SK-N-SH treated with all-trans-retinoic acid at 6 μM for 48 hours (cell line): ENCODE measurements around the gene HPS4.

Source experiments
- ATAC-seq: fragments of 200-7000 bp; cut with Tn5 transposase; 3 replicates; pipeline ENCODE4 v1.9.1; 2020; ENCODE audit warnings: mild to moderate bottlenecking, moderate library complexity
- ARNTL ChIP-seq: fragments of 450-650 bp; formaldehyde crosslinking; IDR thresholded peaks from 2 replicates; pipeline ENCODE4 v1.5.0; 2020; ENCODE audit warnings: low read depth, mild to moderate bottlenecking, moderate library complexity, borderline replicate concordance
- BACH2 ChIP-seq: fragments of 250-450 bp; sonication (Bioruptor Pico); IDR thresholded peaks from 2 replicates; pipeline ENCODE4 v1.9.0; 2021; ENCODE audit warnings: mild to moderate bottlenecking, borderline replicate concordance
- CSDC2 ChIP-seq: fragments of 250-450 bp; sonication (Bioruptor Pico); IDR thresholded peaks from 2 replicates; pipeline ENCODE4 v1.5.0; 2020; ENCODE audit warnings: mild to moderate bottlenecking, moderate library complexity
- GLIS3 ChIP-seq: fragments of 250-450 bp; sonication (Bioruptor Pico); IDR thresholded peaks from 2 replicates; pipeline ENCODE4 v1.5.0; 2020; ENCODE audit warnings: mild to moderate bottlenecking, moderate library complexity
- ISL1 ChIP-seq: fragments of 250-450 bp; sonication (Bioruptor Pico); IDR thresholded peaks from 2 replicates; pipeline ENCODE4 v2.1.2; 2022; ENCODE audit warnings: mild to moderate bottlenecking, moderate library complexity
- OSR1 ChIP-seq: fragments of 250-450 bp; sonication (Bioruptor Pico); IDR thresholded peaks from 2 replicates; pipeline ENCODE4 v1.8.0; 2022; ENCODE audit warnings: moderate library complexity, mild to moderate bottlenecking, inconsistent platforms
- PATZ1 ChIP-seq: fragments of 250-450 bp; sonication (Bioruptor Pico); IDR thresholded peaks from 2 replicates; pipeline ENCODE4 v1.8.0; 2020; ENCODE audit warnings: mild to moderate bottlenecking, moderate library complexity, borderline replicate concordance
- POU6F1 ChIP-seq: fragments of 250-450 bp; sonication (Bioruptor Pico); IDR thresholded peaks from 2 replicates; pipeline ENCODE4 v1.8.0; 2021; ENCODE audit warnings: low read depth, mild to moderate bottlenecking, moderate library complexity, borderline replicate concordance
- PPARA ChIP-seq: fragments of 250-450 bp; sonication (Bioruptor Pico); IDR thresholded peaks from 2 replicates; pipeline ENCODE4 v1.5.0; 2020; ENCODE audit warnings: mild to moderate bottlenecking, borderline replicate concordance
- RARB ChIP-seq: fragments of 250-450 bp; sonication (Bioruptor Pico); IDR thresholded peaks from 2 replicates; pipeline ENCODE4 v1.8.0; 2021; ENCODE audit warnings: mild to moderate bottlenecking, moderate library complexity
- SNAI2 ChIP-seq: fragments of 250-450 bp; sonication (Bioruptor Pico); IDR thresholded peaks from 2 replicates; pipeline ENCODE4 v1.5.0; 2020; ENCODE audit warnings: mild to moderate bottlenecking, moderate library complexity
- TCF4 ChIP-seq: fragments of 250-450 bp; sonication (Bioruptor Pico); IDR thresholded peaks from 2 replicates; pipeline ENCODE4 v1.8.0; 2021; ENCODE audit warnings: mild to moderate bottlenecking, moderate library complexity, borderline replicate concordance
- TOX ChIP-seq: fragments of 250-450 bp; sonication (Bioruptor Pico); IDR thresholded peaks from 2 replicates; pipeline ENCODE4 v1.8.0; 2021; ENCODE audit warnings: mild to moderate bottlenecking, moderate library complexity, borderline replicate concordance
- TSHZ2 ChIP-seq: fragments of 250-450 bp; sonication (Bioruptor Pico); IDR thresholded peaks from 2 replicates; pipeline ENCODE4 v1.5.0; 2020; ENCODE audit warnings: mild to moderate bottlenecking, moderate library complexity
- ZC3H10 ChIP-seq: fragments of 250-450 bp; sonication (Bioruptor Pico); IDR thresholded peaks from 2 replicates; pipeline ENCODE4 v1.5.1; 2021; ENCODE audit warnings: mild to moderate bottlenecking, moderate library complexity
- ZFP3 ChIP-seq: fragments of 250-450 bp; sonication (Bioruptor Pico); IDR thresholded peaks from 2 replicates; pipeline ENCODE4 v1.5.0; 2020; ENCODE audit warnings: mild to moderate bottlenecking, moderate library complexity
- ZNF565 ChIP-seq: fragments of 450-650 bp; formaldehyde crosslinking; conservative IDR thresholded peaks from 2 replicates; pipeline ENCODE4 v1.5.0; 2020; ENCODE audit warnings: low read depth, mild to moderate bottlenecking, moderate library complexity
- ZNF70 ChIP-seq: fragments of 450-650 bp; formaldehyde crosslinking; IDR thresholded peaks from 2 replicates; pipeline ENCODE4 v1.5.0; 2020; ENCODE audit warnings: mild to moderate bottlenecking, moderate library complexity
- ZNF8 ChIP-seq: fragments of 450-650 bp; formaldehyde crosslinking; IDR thresholded peaks from 2 replicates; pipeline ENCODE4 v1.5.0; 2020; ENCODE audit warnings: mild to moderate bottlenecking, moderate library complexity
- TF ChIP-seq, protein P1 (sequence below): fragments of 250-450 bp; sonication (Bioruptor Pico); IDR thresholded peaks from 2 replicates; pipeline ENCODE4 v1.5.1; 2021; ENCODE audit warnings: mild to moderate bottlenecking, moderate library complexity
- TF ChIP-seq, protein P2 (sequence below): fragments of 250-450 bp; sonication (Bioruptor Pico); IDR thresholded peaks from 2 replicates; pipeline ENCODE4 v1.5.1; 2020; ENCODE audit warnings: low read depth, mild to moderate bottlenecking, moderate library complexity

Gene HPS4

GRCh38 chr22:26494506-26494905 is 10.9 kb upstream of the HPS4 start:
- ATAC-seq = no peak
- TF ChIP-seq ZFP3 (CRISPR knock-in tag) = no peak
- no peak for TF ChIP-seq OSR1
- TF ChIP-seq PATZ1 (CRISPR knock-in tag) = no peak
- TF ChIP-seq ZNF8 = no peak
- no peak for TF ChIP-seq TOX (CRISPR knock-in tag)
- TF ChIP-seq RARB (CRISPR knock-in tag) = no peak
- TF ChIP-seq ZNF565 (CRISPR knock-in tag) = no peak
- TF ChIP-seq ZNF70 (CRISPR knock-in tag) = no peak
- no peak for TF ChIP-seq TSHZ2 (CRISPR knock-in tag)
- no peak for TF ChIP-seq GLIS3 (CRISPR knock-in tag)
- no peak for TF ChIP-seq TCF4 (CRISPR knock-in tag)
- TF ChIP-seq SNAI2 (CRISPR knock-in tag) = no peak
- no peak for TF ChIP-seq ZC3H10 (CRISPR knock-in tag)
- TF ChIP-seq PPARA (CRISPR knock-in tag) = no peak
- no peak for TF ChIP-seq BACH2 (CRISPR knock-in tag)
- TF ChIP-seq CSDC2 (CRISPR knock-in tag) = no peak
- TF ChIP-seq, all 23 proteins: peak for 0

DNA sequence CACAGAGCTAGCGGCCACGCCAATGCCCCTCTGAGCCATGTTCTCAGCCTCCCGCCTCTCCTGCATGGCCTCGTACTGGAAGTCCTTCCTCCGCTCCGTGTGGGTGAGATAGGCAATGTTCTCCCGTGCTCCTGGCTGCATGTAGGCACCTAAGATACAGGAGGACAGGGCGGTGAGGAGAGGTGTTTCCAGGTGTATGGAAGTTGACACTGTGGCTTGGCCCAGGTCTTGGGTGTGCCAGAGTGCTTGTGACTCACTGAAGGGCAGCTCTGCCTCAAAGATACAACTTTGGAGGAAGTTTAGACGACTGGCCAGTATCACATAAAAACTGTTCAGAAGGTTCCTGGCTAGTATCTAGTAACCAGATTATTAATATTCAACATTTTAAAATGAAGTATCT is 8.6 kb upstream of the HPS4 start:
- no peak for TF ChIP-seq ZNF8
- no peak for TF ChIP-seq SNAI2 (CRISPR knock-in tag)
- no peak for TF ChIP-seq BACH2 (CRISPR knock-in tag)
- TF ChIP-seq TCF4 (CRISPR knock-in tag) = no peak
- no peak for TF ChIP-seq TSHZ2 (CRISPR knock-in tag)
- TF ChIP-seq CSDC2 (CRISPR knock-in tag) = no peak
- no peak for TF ChIP-seq ZFP3 (CRISPR knock-in tag)
- TF ChIP-seq ZNF565 (CRISPR knock-in tag) = no peak
- no peak for TF ChIP-seq PPARA (CRISPR knock-in tag)
- no peak for TF ChIP-seq ARNTL
- TF ChIP-seq, protein P1, sequence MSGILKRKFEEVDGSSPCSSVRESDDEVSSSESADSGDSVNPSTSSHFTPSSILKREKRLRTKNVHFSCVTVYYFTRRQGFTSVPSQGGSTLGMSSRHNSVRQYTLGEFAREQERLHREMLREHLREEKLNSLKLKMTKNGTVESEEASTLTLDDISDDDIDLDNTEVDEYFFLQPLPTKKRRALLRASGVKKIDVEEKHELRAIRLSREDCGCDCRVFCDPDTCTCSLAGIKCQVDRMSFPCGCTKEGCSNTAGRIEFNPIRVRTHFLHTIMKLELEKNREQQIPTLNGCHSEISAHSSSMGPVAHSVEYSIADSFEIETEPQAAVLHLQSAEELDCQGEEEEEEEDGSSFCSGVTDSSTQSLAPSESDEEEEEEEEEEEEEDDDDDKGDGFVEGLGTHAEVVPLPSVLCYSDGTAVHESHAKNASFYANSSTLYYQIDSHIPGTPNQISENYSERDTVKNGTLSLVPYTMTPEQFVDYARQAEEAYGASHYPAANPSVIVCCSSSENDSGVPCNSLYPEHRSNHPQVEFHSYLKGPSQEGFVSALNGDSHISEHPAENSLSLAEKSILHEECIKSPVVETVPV (CRISPR knock-in tag) = no peak
- TF ChIP-seq POU6F1 (CRISPR knock-in tag) = no peak
- TF ChIP-seq, protein P2, sequence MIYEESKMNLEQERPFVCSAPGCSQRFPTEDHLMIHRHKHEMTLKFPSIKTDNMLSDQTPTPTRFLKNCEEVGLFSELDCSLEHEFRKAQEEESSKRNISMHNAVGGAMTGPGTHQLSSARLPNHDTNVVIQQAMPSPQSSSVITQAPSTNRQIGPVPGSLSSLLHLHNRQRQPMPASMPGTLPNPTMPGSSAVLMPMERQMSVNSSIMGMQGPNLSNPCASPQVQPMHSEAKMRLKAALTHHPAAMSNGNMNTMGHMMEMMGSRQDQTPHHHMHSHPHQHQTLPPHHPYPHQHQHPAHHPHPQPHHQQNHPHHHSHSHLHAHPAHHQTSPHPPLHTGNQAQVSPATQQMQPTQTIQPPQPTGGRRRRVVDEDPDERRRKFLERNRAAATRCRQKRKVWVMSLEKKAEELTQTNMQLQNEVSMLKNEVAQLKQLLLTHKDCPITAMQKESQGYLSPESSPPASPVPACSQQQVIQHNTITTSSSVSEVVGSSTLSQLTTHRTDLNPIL (CRISPR knock-in tag) = no peak
- TF ChIP-seq ISL1 (CRISPR knock-in tag) = no peak
- no peak for TF ChIP-seq TOX (CRISPR knock-in tag)
- no peak for ATAC-seq
